Measurements from ENCODE around the gene GDI1.
A peak's percentile ranks its signal among the peaks of the same experiment; 100 is the strongest.

Gene GDI1

GRCh38 chrX:154408659-154409221 lies 28.2 kb upstream of the GDI1 start:
- no peak for DNase-seq (ENCODE audit: low read depth in 1 of 2, low spot score in 1 of 2)

- DNase-seq (ENCODE audit: low read depth in 1 of 2, low spot score in 1 of 2), result no peak
Observed at GRCh38 chrX:154409222-154409871, 27.6 kb upstream of the GDI1 start, which contains the start of gene DNASE1L1. DNASE1L1 (minus strand) TSS chrX:154409254; CDS start chrX:154405568, 3,686 bp downstream.

- peak in 1 of 2 donors; percentile 45 for DNase-seq (ENCODE audit: low read depth in 1 of 2, low spot score in 1 of 2)
Observed at GRCh38 chrX:154411981-154412340, 25.0 kb upstream of the GDI1 start.

- no peak for DNase-seq (ENCODE audit: low read depth in 1 of 2, low spot score in 1 of 2)
Observed at GRCh38 chrX:154412468-154412867, 24.5 kb upstream of the GDI1 start.

- DNase-seq (ENCODE audit: low read depth in 1 of 2, low spot score in 1 of 2), result no peak
Observed at GRCh38 chrX:154413142-154413541, 23.8 kb upstream of the GDI1 start.

- DNase-seq (ENCODE audit: low read depth in 1 of 2, low spot score in 1 of 2), result no peak
Observed at GRCh38 chrX:154417157-154417556, 19.8 kb upstream of the GDI1 start.

GRCh38 chrX:154419189-154419588 lies 17.8 kb upstream of the GDI1 start:
- DNase-seq (ENCODE audit: low read depth in 1 of 2, low spot score in 1 of 2), result no peak

- no peak for DNase-seq (ENCODE audit: low read depth in 1 of 2, low spot score in 1 of 2)
Observed at GRCh38 chrX:154419688-154420401, 17.1 kb upstream of the GDI1 start.

GRCh38 chrX:154420402-154420756 lies 16.6 kb upstream of the GDI1 start:
- no peak for DNase-seq (ENCODE audit: low read depth in 1 of 2, low spot score in 1 of 2)

- no peak for DNase-seq (ENCODE audit: low read depth in 1 of 2, low spot score in 1 of 2)
Observed at GRCh38 chrX:154426916-154427770, 9.8 kb upstream of the GDI1 start.

- peak; percentile 75 to 76 for DNase-seq (ENCODE audit: low read depth in 1 of 2, low spot score in 1 of 2)
Observed at GRCh38 chrX:154428176-154429171, 8.5 kb upstream of the GDI1 start, which contains the start of gene ATP6AP1. ATP6AP1 (plus strand) TSS chrX:154428677; CDS start chrX:154428693, 16 bp downstream.

- DNase-seq (ENCODE audit: low read depth in 1 of 2, low spot score in 1 of 2), result no peak
Observed at GRCh38 chrX:154429711-154430110, 7.2 kb upstream of the GDI1 start.

- DNase-seq (ENCODE audit: low read depth in 1 of 2, low spot score in 1 of 2), result no peak
Observed at GRCh38 chrX:154430479-154430878, 6.5 kb upstream of the GDI1 start.

- DNase-seq (ENCODE audit: low read depth in 1 of 2, low spot score in 1 of 2), result no peak
Observed at GRCh38 chrX:154430916-154431315, 6.0 kb upstream of the GDI1 start.

GRCh38 chrX:154431341-154431740 lies 5.6 kb upstream of the GDI1 start:
- no peak for DNase-seq (ENCODE audit: low read depth in 1 of 2, low spot score in 1 of 2)

GRCh38 chrX:154432210-154432609 lies 4.7 kb upstream of the GDI1 start:
- DNase-seq (ENCODE audit: low read depth in 1 of 2, low spot score in 1 of 2), result no peak

- no peak for DNase-seq (ENCODE audit: low read depth in 1 of 2, low spot score in 1 of 2)
Observed at GRCh38 chrX:154433605-154434004, 3.3 kb upstream of the GDI1 start.

GRCh38 chrX:154434394-154435168 lies 2.4 kb upstream of the GDI1 start:
- no peak for DNase-seq (ENCODE audit: low read depth in 1 of 2, low spot score in 1 of 2)

- no peak for DNase-seq (ENCODE audit: low read depth in 1 of 2, low spot score in 1 of 2)
Observed at GRCh38 chrX:154435171-154435733, 1.7 kb upstream of the GDI1 start.

All from stimulated activated CD4-positive, alpha-beta T cell treated with anti-CD3 and anti-CD28 coated beads, Interleukin-15, amount 100 ng/mL, for 1 hour (primary cell).